HG03520 (cell line): ENCODE data around the gene WSCD1.

Experiments used
- ATAC-seq: cut with Tn5 transposase; IDR thresholded peaks from one replicate; pipeline ENCODE4 v1.9.1; 2021; ENCODE audit warnings: mild to moderate bottlenecking, moderate library complexity; ENCODE audit not compliant: unreplicated experiment

Gene WSCD1

GRCh38 chr17:6104956-6105648 is 34.9 kb downstream of the WSCD1 start:
- no peak for ATAC-seq

GRCh38 chr17:6105649-6106007 is 35.4 kb downstream of the WSCD1 start:
- ATAC-seq, result no peak

- ATAC-seq, result no peak
These were observed 36.0 kb downstream of the WSCD1 start for GRCh38 chr17:6106212-6106611.

- no peak for ATAC-seq
These were observed 37.6 kb downstream of the WSCD1 start for GRCh38 chr17:6107791-6108190.

GRCh38 chr17:6108382-6108781 is 38.2 kb downstream of the WSCD1 start:
- no peak for ATAC-seq

GRCh38 chr17:6108987-6109386 is 38.8 kb downstream of the WSCD1 start:
- no peak for ATAC-seq

- no peak for ATAC-seq
These were observed 39.4 kb downstream of the WSCD1 start for GRCh38 chr17:6109536-6109935.

GRCh38 chr17:6110088-6110487 is 39.9 kb downstream of the WSCD1 start:
- no peak for ATAC-seq

GRCh38 chr17:6110592-6110991 is 40.4 kb downstream of the WSCD1 start:
- no peak for ATAC-seq

- ATAC-seq, result no peak
These were observed 50.2 kb downstream of the WSCD1 start for GRCh38 chr17:6120351-6120750.

- no peak for ATAC-seq
These were observed 54.7 kb downstream of the WSCD1 start for GRCh38 chr17:6124856-6125255.

GRCh38 chr17:6126768-6127167 is 56.6 kb downstream of the WSCD1 start:
- ATAC-seq, result no peak

GRCh38 chr17:6134721-6135120 is 64.5 kb downstream of the WSCD1 start:
- ATAC-seq, result no peak

GRCh38 chr17:6135236-6135635 is 65.1 kb downstream of the WSCD1 start:
- ATAC-seq, result no peak

GRCh38 chr17:6135996-6136395 is 65.8 kb downstream of the WSCD1 start:
- no peak for ATAC-seq

GRCh38 chr17:6137716-6138502 is 67.7 kb downstream of the WSCD1 start:
- no peak for ATAC-seq

GRCh38 chr17:6138761-6139446 is 68.7 kb downstream of the WSCD1 start:
- no peak for ATAC-seq

GRCh38 chr17:6139447-6139832 is 69.3 kb downstream of the WSCD1 start:
- ATAC-seq, result no peak

- no peak for ATAC-seq
These were observed 70.0 kb downstream of the WSCD1 start for GRCh38 chr17:6140188-6140587.

GRCh38 chr17:6140728-6141330 is 70.7 kb downstream of the WSCD1 start:
- ATAC-seq, result no peak

GRCh38 chr17:6142701-6143100 is 72.5 kb downstream of the WSCD1 start:
- no peak for ATAC-seq

- no peak for ATAC-seq
These were observed 75.8 kb downstream of the WSCD1 start for GRCh38 chr17:6145946-6146345.
